Smooth muscle cell (in vitro differentiated cells): Measurements from ENCODE around the gene LY9. TPM values are rescaled to one million over a fixed set of nuclear protein-coding genes. Genes with fewer than 3 reads are reported as not detected.
A peak's percentile ranks its signal among the peaks of the same experiment; 100 is the strongest.

Source experiments
- DNase-seq: peaks from one replicate; lab custom pipeline; 2025; ENCODE audit not compliant: unreplicated experiment; lab: John Stamatoyannopoulos, UW
- H2AFZ ChIP-seq: fragments of 200-600 bp; sonication (generic); 2 replicates; pipeline ENCODE4 v1.6.0; 2016; ENCODE audit warnings: antibody characterized with exemption, low read depth, mild to moderate bottlenecking
- H3F3A ChIP-seq: fragments of 200-600 bp; sonication (generic); 2 replicates; pipeline ENCODE4 v1.6.0; 2017; ENCODE audit warnings: antibody characterized with exemption, low read depth
- H3K27ac ChIP-seq: fragments of 200-600 bp; sonication (generic); 2 replicates; pipeline ENCODE4 v1.5.1; 2016; ENCODE audit warnings: low read depth, mild to moderate bottlenecking
- H3K27me3 ChIP-seq: fragments of 200-600 bp; sonication (generic); 2 replicates; pipeline ENCODE4 v1.6.1; 2016; ENCODE audit warnings: low read depth, mild to moderate bottlenecking
- H3K36me3 ChIP-seq: fragments of 200-600 bp; sonication (generic); 2 replicates; pipeline ENCODE4 v1.5.1; 2016; ENCODE audit warnings: low read depth
- H3K4me1 ChIP-seq: fragments of 200-600 bp; sonication (generic); 2 replicates; pipeline ENCODE4 v1.5.1; 2016; ENCODE audit warnings: low read depth
- H3K4me2 ChIP-seq: fragments of 200-600 bp; sonication (generic); 2 replicates; pipeline ENCODE4 v1.6.0; 2016; ENCODE audit warnings: mild to moderate bottlenecking
- H3K4me3 ChIP-seq: fragments of 200-600 bp; sonication (generic); 2 replicates; pipeline ENCODE4 v1.5.1; 2016; ENCODE audit warnings: mild to moderate bottlenecking
- H3K79me2 ChIP-seq: fragments of 200-600 bp; sonication (generic); 2 replicates; pipeline ENCODE4 v1.6.0; 2016; ENCODE audit warnings: low read depth, mild to moderate bottlenecking
- H3K9ac ChIP-seq: fragments of 200-600 bp; sonication (generic); 2 replicates; pipeline ENCODE4 v1.6.0; 2016; ENCODE audit warnings: low read depth
- H3K9me3 ChIP-seq: fragments of 200-600 bp; sonication (generic); replicated peaks from 2 replicates; pipeline ENCODE4 v1.5.1; 2016; ENCODE audit warnings: low read depth
- H4K20me1 ChIP-seq: fragments of 200-600 bp; sonication (generic); 2 replicates; pipeline ENCODE4 v1.6.0; 2016; ENCODE audit warnings: low read depth
- WGBS: methylation state at CpG from one replicate; pipeline ENCODE4 v1.1.7; 2016; ENCODE audit warnings: low lambda C conversion rate; 5-methylcytosine and 5-hydroxymethylcytosine counted together
- polyA plus RNA-seq: library from polyadenylated mRNA; unstranded; fragments of >200 nt; fragmentation: Nextera tagmentation; extraction: Ambion mirVana; gene quantifications from 2 replicates; pipeline ENCODE4 v1.2.1, GENCODE V29; 2016
- total RNA-seq: library from RNA; depleted of rRNA; stranded (reverse); fragments of >200 nt; gene quantifications from 2 replicates; pipeline ENCODE4 v1.2.3, GENCODE V29; 2014
- TF ChIP-seq, protein P1 (sequence below): fragments of 200-600 bp; sonication (generic); IDR thresholded peaks from 2 replicates; pipeline ENCODE4 v1.5.1; 2017; ENCODE audit warnings: borderline replicate concordance, mild to moderate bottlenecking, antibody characterized with exemption; ENCODE audit not compliant: insufficient read depth, poor library complexity, severe bottlenecking

The LY9 gene
- total and polyA plus RNA-seq, 2 experiments from 2014 or later: not detected

DNA sequence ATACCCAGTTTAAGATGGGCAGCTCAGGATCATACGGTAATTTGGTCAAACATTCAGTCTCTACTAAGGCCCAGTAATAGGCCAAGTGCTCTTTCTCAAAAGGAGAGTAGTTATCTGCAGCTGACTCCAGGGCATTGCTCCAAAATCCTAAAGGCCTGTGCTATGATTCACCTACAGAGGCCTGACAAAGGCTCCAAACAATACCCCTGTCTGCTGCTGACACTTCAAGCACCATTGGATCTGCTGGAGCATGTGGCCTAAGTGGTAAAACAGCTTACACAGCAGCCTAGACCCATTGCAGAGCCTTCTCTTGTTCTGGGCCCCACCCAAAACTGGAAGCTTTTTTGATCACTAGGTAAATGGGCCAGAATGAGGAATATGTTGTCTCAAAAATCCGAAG, 34.1 kb upstream of the LY9 start:
- Histone ChIP-seq H3K4me3 (no peak overlapping the region), H3K9ac (no peak overlapping the region), H3K4me2 (no peak overlapping the region), H3F3A (no peaks in the 10 kb centered on the region), H3K4me1 (no peaks in the 10 kb centered on the region), H4K20me1 (no peaks in the 10 kb centered on the region), H3K36me3 (no peaks in the 10 kb centered on the region), H2AFZ (no peak overlapping the region), H3K27ac (no peak overlapping the region), H3K79me2 (no peaks in the 10 kb centered on the region), H3K9me3 (no peaks in the 10 kb centered on the region), H3K27me3 (no peaks in the 10 kb centered on the region)
- 81% methylated on average over 2 of the region's 2 CpGs for WGBS
- DNase-seq: no peak
- TF ChIP-seq, protein P1, sequence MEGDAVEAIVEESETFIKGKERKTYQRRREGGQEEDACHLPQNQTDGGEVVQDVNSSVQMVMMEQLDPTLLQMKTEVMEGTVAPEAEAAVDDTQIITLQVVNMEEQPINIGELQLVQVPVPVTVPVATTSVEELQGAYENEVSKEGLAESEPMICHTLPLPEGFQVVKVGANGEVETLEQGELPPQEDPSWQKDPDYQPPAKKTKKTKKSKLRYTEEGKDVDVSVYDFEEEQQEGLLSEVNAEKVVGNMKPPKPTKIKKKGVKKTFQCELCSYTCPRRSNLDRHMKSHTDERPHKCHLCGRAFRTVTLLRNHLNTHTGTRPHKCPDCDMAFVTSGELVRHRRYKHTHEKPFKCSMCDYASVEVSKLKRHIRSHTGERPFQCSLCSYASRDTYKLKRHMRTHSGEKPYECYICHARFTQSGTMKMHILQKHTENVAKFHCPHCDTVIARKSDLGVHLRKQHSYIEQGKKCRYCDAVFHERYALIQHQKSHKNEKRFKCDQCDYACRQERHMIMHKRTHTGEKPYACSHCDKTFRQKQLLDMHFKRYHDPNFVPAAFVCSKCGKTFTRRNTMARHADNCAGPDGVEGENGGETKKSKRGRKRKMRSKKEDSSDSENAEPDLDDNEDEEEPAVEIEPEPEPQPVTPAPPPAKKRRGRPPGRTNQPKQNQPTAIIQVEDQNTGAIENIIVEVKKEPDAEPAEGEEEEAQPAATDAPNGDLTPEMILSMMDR: no peak

GRCh38 chr1:160763993-160764392, 32.0 kb upstream of the LY9 start:
- no peaks in the 10 kb centered on the region for H3F3A ChIP-seq
- no peak overlapping the region for H3K4me2 ChIP-seq
- TF ChIP-seq, protein P1: no peak
- DNase-seq: no peak
- no peak overlapping the region for H2AFZ ChIP-seq
- H3K27ac ChIP-seq: no peak overlapping the region
- no peaks in the 10 kb centered on the region for H3K36me3 ChIP-seq
- 88% methylated on average over 3 of the region's 3 CpGs for WGBS
- no peaks in the 10 kb centered on the region for H3K27me3 ChIP-seq
- no peaks in the 10 kb centered on the region for H3K79me2 ChIP-seq
- H3K4me1 ChIP-seq: no peaks in the 10 kb centered on the region
- H3K9ac ChIP-seq: no peak overlapping the region
- no peak overlapping the region for H3K4me3 ChIP-seq
- H4K20me1 ChIP-seq: no peaks in the 10 kb centered on the region
- no peaks in the 10 kb centered on the region for H3K9me3 ChIP-seq

DNA sequence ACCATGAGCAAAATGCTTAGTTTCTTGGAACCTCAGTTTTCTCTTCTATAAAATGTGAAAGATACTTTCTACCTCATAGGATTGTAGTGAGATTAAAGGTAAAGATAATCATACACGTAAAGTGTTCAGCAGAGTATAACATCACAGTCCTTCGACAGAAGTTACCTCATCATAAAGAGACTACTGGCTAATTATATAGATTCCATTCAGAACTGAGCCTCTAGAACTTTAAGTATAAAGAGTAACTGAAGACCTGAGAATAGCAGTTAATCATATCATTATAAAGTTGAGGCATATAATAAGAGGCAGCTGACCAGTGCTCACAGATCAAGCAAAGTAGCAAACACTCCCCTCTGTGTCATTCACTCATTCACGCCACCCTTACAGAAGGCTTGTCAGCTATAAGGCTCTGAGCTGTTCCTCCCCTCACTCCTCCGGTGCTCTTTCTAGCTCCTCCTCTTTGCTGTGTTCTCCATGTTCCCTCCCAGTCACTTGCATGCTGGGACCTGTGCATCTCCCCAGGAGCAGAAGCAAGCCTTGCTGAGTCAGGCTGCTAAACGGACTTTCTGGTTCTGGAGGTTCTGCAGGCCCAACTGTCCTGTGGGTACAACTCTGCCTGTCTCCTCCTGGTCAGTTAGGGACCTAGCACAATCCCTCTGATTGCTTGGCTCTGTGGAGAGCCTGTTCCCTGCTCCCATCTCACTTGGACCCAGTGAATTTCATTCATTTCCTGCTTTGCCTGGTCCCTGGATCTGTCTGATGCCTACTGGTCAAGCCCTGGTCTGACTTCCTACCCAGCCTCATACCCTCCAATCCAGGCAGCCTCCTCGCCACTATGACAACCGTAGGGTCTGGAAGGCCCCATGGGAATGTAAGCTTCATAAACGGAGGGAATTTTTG, 28.3 kb upstream of the LY9 start:
- H3K4me1 ChIP-seq: no peaks in the 10 kb centered on the region
- DNase-seq: no peak
- H3K9ac ChIP-seq: no peak overlapping the region
- H2AFZ ChIP-seq: peak overlapping the region; percentile 62
- H3K4me3 ChIP-seq: no peak overlapping the region
- no peaks in the 10 kb centered on the region for H4K20me1 ChIP-seq
- H3K79me2 ChIP-seq: no peaks in the 10 kb centered on the region
- no peaks in the 10 kb centered on the region for H3K9me3 ChIP-seq
- H3K4me2 ChIP-seq: no peak overlapping the region
- TF ChIP-seq, protein P1: no peak
- peak overlapping the region; percentile 24 for H3K27ac ChIP-seq
- H3K36me3 ChIP-seq: no peaks in the 10 kb centered on the region
- no peaks in the 10 kb centered on the region for H3F3A ChIP-seq
- H3K27me3 ChIP-seq: no peaks in the 10 kb centered on the region
- 75% methylated on average over 8 of the region's 8 CpGs for WGBS

DNA sequence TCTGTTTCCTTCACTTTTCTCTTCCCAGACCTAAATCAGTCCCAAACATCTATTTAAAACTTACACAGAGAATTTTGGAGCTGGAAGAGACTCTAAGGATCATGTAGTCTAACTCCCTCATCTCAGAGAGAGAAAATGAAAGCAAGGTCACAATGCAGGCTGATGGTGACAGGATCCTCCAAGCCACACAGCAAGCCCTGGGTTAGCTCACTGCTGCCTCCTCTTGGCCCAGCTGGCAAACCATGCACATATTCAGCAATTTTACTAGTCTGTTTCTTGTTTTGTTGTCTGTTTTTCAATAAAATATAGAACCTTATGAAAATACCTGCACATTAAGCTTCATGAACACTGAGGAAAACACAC, 27.7 kb upstream of the LY9 start:
- H3K79me2 ChIP-seq: no peaks in the 10 kb centered on the region
- H3F3A ChIP-seq: no peaks in the 10 kb centered on the region
- no peak for DNase-seq
- H2AFZ ChIP-seq: peak overlapping the region; percentile 62
- no peaks in the 10 kb centered on the region for H3K4me1 ChIP-seq
- no peaks in the 10 kb centered on the region for H3K27me3 ChIP-seq
- no peak overlapping the region for H3K9ac ChIP-seq
- no peak overlapping the region for H3K4me3 ChIP-seq
- H3K9me3 ChIP-seq: no peaks in the 10 kb centered on the region
- no peaks in the 10 kb centered on the region for H3K36me3 ChIP-seq
- H3K27ac ChIP-seq: peak overlapping the region; percentile 24
- no peaks in the 10 kb centered on the region for H4K20me1 ChIP-seq
- TF ChIP-seq, protein P1: peak; percentile 20
- H3K4me2 ChIP-seq: no peak overlapping the region
